Stomach (tissue), 4 donors: ENCODE measurements around the gene PELI2.

Source experiments
- EP300 ChIP-seq: sonication (generic); formaldehyde crosslinking; IDR thresholded peaks from one replicate; pipeline ENCODE4 v1.6.1; 2017; ENCODE audit warnings: antibody characterized with exemption
- POLR2A ChIP-seq, 4 donors: fragments of 450-650 bp; IDR thresholded peaks; one replicate each; pipeline ENCODE4 v1.6.1; 2016; ENCODE audit warnings: antibody characterized with exemption in 4 of 4, control low read depth in 2 of 4, mild to moderate bottlenecking in 1 of 4, moderate library complexity in 1 of 4
- POLR2AphosphoS5 ChIP-seq, 3 donors: sonication (generic); formaldehyde crosslinking; IDR thresholded peaks; one replicate each; pipeline ENCODE4 v1.6.1; 2016; ENCODE audit warnings: antibody characterized with exemption in 3 of 3
- TF ChIP-seq, protein P1 (sequence below), 7 experiments: fragments of 450-650 bp in 4 of 7; fragments of 200-600 bp in 3 of 7; sonication (generic) in 3 of 7; IDR thresholded peaks; one replicate each; pipeline ENCODE4 v1.5.1; 2016 to 2019; ENCODE audit warnings: antibody characterized with exemption in 7 of 7, control low read depth in 2 of 7, mild to moderate bottlenecking in 1 of 7

GRCh38 chr14:56322531-56322930, 204.3 kb downstream of the PELI2 start:
- TF ChIP-seq, protein P1, sequence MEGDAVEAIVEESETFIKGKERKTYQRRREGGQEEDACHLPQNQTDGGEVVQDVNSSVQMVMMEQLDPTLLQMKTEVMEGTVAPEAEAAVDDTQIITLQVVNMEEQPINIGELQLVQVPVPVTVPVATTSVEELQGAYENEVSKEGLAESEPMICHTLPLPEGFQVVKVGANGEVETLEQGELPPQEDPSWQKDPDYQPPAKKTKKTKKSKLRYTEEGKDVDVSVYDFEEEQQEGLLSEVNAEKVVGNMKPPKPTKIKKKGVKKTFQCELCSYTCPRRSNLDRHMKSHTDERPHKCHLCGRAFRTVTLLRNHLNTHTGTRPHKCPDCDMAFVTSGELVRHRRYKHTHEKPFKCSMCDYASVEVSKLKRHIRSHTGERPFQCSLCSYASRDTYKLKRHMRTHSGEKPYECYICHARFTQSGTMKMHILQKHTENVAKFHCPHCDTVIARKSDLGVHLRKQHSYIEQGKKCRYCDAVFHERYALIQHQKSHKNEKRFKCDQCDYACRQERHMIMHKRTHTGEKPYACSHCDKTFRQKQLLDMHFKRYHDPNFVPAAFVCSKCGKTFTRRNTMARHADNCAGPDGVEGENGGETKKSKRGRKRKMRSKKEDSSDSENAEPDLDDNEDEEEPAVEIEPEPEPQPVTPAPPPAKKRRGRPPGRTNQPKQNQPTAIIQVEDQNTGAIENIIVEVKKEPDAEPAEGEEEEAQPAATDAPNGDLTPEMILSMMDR (IDR thresholded peaks at IDR 0.05): no peak
- TF ChIP-seq POLR2AphosphoS5 (IDR thresholded peaks at IDR 0.05) (peak in 1 of 3 donors; percentile 4), EP300 (no peak), POLR2A (IDR thresholded peaks at IDR 0.05) (no peak)
